IMR-90 (cell line): ENCODE measurements around the gene AAGAB. TPM values are rescaled to one million over a fixed set of nuclear protein-coding genes. Genes with fewer than 3 reads are reported as not detected.
"Not testable (repeated sequence)": the region's sequence is repeated elsewhere in the genome, so short reads cannot be mapped to it uniquely, and the experiment has no call there.

Experiments
- ATAC-seq: fragments of 200-7000 bp; cut with Tn5 transposase; 2 replicates; pipeline ENCODE4 v1.9.1; 2020; ENCODE audit warnings: low read depth, mild to moderate bottlenecking, moderate library complexity
- BruUV-seq: library from RNA; stranded (reverse); fragments of 400-500 nt; replicated peaks from 2 replicates; lab custom pipeline; 2021; lab: Mats Ljungman, UMichigan
- CTCF ChIA-PET: fragments of 300-600 bp; formaldehyde crosslinking; extraction: SDS; loops from one replicate; lab custom pipeline; 2021; ENCODE audit warnings: antibody characterized with exemption; lab: Yijun Ruan, JAX
- POLR2A ChIA-PET: fragments of 300-600 bp; sonication (Branson Sonifier 250); formaldehyde crosslinking; loops from one replicate; lab custom pipeline; 2022; ENCODE audit warnings: antibody characterized with exemption; ENCODE audit not compliant: unreplicated experiment; lab: Charles Lee
- DNase-seq: peaks from one replicate; pipeline ENCODE4 v3.0.0; 2013
- H2AFZ ChIP-seq: replicated peaks from 2 replicates; pipeline ENCODE3; 2013; ENCODE audit warnings: low read length, mild to moderate bottlenecking; ENCODE audit not compliant: poor library complexity
- H2AK5ac ChIP-seq: 2 replicates; pipeline ENCODE4 v1.6.1; 2013; ENCODE audit warnings: low read depth, low read length, inconsistent platforms
- H2AK9ac ChIP-seq: replicated peaks from 2 replicates; pipeline ENCODE3; 2013; ENCODE audit warnings: mild to moderate bottlenecking, low read depth, low read length, moderate library complexity; ENCODE audit not compliant: poor library complexity
- H2BK120ac ChIP-seq: 2 replicates; pipeline ENCODE4 v1.6.1; 2013; ENCODE audit warnings: low read depth, low read length, inconsistent platforms
- H2BK15ac ChIP-seq: 3 replicates; pipeline ENCODE4 v1.6.1; 2013; ENCODE audit warnings: low read depth, low read length, inconsistent platforms
- H2BK20ac ChIP-seq: 2 replicates; pipeline ENCODE4 v1.6.1; 2013; ENCODE audit warnings: low read depth, mild to moderate bottlenecking, inconsistent platforms, low read length, moderate library complexity
- H2BK5ac ChIP-seq: 2 replicates; pipeline ENCODE4 v1.6.1; 2013; ENCODE audit warnings: mild to moderate bottlenecking, low read depth, low read length, inconsistent platforms; ENCODE audit not compliant: poor library complexity, severe bottlenecking
- H3K14ac ChIP-seq: replicated peaks from 2 replicates; pipeline ENCODE4 v1.6.1; 2013; ENCODE audit warnings: low read depth, low read length, inconsistent platforms
- H3K18ac ChIP-seq: 2 replicates; pipeline ENCODE4 v1.6.1; 2013; ENCODE audit warnings: low read depth, low read length, control low read depth
- H3K23ac ChIP-seq: 2 replicates; pipeline ENCODE4 v1.6.1; 2013; ENCODE audit warnings: low read depth, low read length, inconsistent platforms
- H3K27ac ChIP-seq: 2 replicates; pipeline ENCODE4 v1.5.1; 2013; ENCODE audit warnings: mild to moderate bottlenecking, control low read depth, low read length; ENCODE audit not compliant: insufficient read depth
- H3K27me3 ChIP-seq: 2 replicates; pipeline ENCODE4 v1.6.1; 2013; ENCODE audit warnings: low read length; ENCODE audit not compliant: control insufficient read depth, insufficient read depth
- H3K36me3 ChIP-seq: 2 replicates; pipeline ENCODE4 v1.6.1; 2013; ENCODE audit warnings: low read length, mixed read lengths; ENCODE audit not compliant: control insufficient read depth, insufficient read depth
- H3K4ac ChIP-seq: 2 replicates; pipeline ENCODE4 v1.6.1; 2013; ENCODE audit warnings: low read depth, low read length, inconsistent platforms
- H3K4me1 ChIP-seq: 2 replicates; pipeline ENCODE4 v1.6.1; 2013; ENCODE audit warnings: low read length, mixed read lengths; ENCODE audit not compliant: control insufficient read depth, insufficient read depth
- H3K4me2 ChIP-seq: 2 replicates; pipeline ENCODE4 v1.6.1; 2013; ENCODE audit warnings: low read depth, mild to moderate bottlenecking, control low read depth, low read length, moderate library complexity
- H3K4me3 ChIP-seq: 2 replicates; pipeline ENCODE4 v1.5.1; 2013; ENCODE audit warnings: low read depth, mild to moderate bottlenecking, control low read depth, low read length, moderate library complexity; ENCODE audit not compliant: insufficient read depth
- H3K56ac ChIP-seq: 2 replicates; pipeline ENCODE4 v1.6.1; 2013; ENCODE audit warnings: low read length, inconsistent platforms; ENCODE audit not compliant: insufficient read depth; ENCODE audit errors: extremely low read depth
- H3K79me1 ChIP-seq, 2 experiments: 2 replicates each; pipeline ENCODE4 v1.6.1; 2013; ENCODE audit warnings: low read length in 2 of 2, inconsistent platforms in 1 of 2, low read depth in 1 of 2
- H3K9ac ChIP-seq: 2 replicates; pipeline ENCODE4 v1.6.1; 2013; ENCODE audit warnings: low read depth, low read length, control low read depth
- H3K9me1 ChIP-seq: 2 replicates; pipeline ENCODE4 v1.6.1; 2013; ENCODE audit warnings: low read length, inconsistent platforms; ENCODE audit not compliant: insufficient read depth
- H3K9me3 ChIP-seq: 2 replicates; pipeline ENCODE4 v1.6.1; 2013; ENCODE audit warnings: low read length; ENCODE audit not compliant: control insufficient read depth, insufficient read depth
- H4K20me1 ChIP-seq: 2 replicates; pipeline ENCODE4 v1.6.1; 2013; ENCODE audit warnings: low read length, inconsistent platforms; ENCODE audit not compliant: insufficient read depth
- H4K5ac ChIP-seq: 2 replicates; pipeline ENCODE4 v1.6.1; 2013; ENCODE audit warnings: mild to moderate bottlenecking, low read depth, low read length, control low read depth
- H4K8ac ChIP-seq, 2 experiments: 2 replicates each; pipeline ENCODE4 v1.6.1; 2013; ENCODE audit warnings: low read depth in 2 of 2, low read length in 2 of 2, control low read depth in 1 of 2, inconsistent platforms in 1 of 2
- H4K91ac ChIP-seq: 2 replicates; pipeline ENCODE4 v1.6.1; 2013; ENCODE audit warnings: low read depth, low read length, inconsistent platforms; ENCODE audit not compliant: insufficient read depth
- CEBPB ChIP-seq: IDR thresholded peaks from 2 replicates; pipeline ENCODE4 v1.6.1; 2012; ENCODE audit warnings: low read depth, low read length, improper control_type of control experiment
- MXI1 ChIP-seq: IDR thresholded peaks from 2 replicates; pipeline ENCODE4 v1.6.1; 2012; ENCODE audit warnings: low read depth, mild to moderate bottlenecking, low read length, moderate library complexity, borderline replicate concordance
- WGBS, 2 experiments: methylation state at CpG; one replicate each; pipeline versions ENCODE4 v1.1.5 to v1.1.7; 2013; ENCODE audit warnings: missing lambda C conversion rate in 2 of 2; ENCODE audit not compliant: insufficient read length in 1 of 2; ENCODE audit errors: extremely low coverage in 2 of 2; 5-methylcytosine and 5-hydroxymethylcytosine counted together
- dilution Hi-C: fragments of 300-500 bp; cut with HindIII; formaldehyde crosslinking; loops from one replicate; pipeline ENCODE4 v1.14.3; 2018; ENCODE audit warnings: low sequenced_read_pairs; ENCODE audit not compliant: unreplicated experiment
- in situ Hi-C: fragments of 300-500 bp; cut with MboI; formaldehyde crosslinking; loops from 3 replicates; pipeline ENCODE4 v1.14.3; 2019; ENCODE audit warnings: low sequenced_read_pairs, inconsistent platforms, mixed read lengths
- intact Hi-C: fragments of 100-400 bp; cut with micrococcal nuclease; formaldehyde crosslinking; loops from 2 replicates; pipeline ENCODE4 v1.10.0; 2022
- polyA plus RNA-seq, 3 experiments: library from polyadenylated mRNA; depleted of rRNA; stranded (reverse); fragments of >200 nt; gene quantifications; 2 replicates each; pipeline ENCODE4 v1.2.3, GENCODE V29; 2012; ENCODE audit warnings: low replicate concordance in 1 of 3
- total RNA-seq: library from RNA; depleted of rRNA; stranded (reverse); fragments of >200 nt; gene quantifications from 2 replicates; pipeline ENCODE4 v1.2.3, GENCODE V29; 2012

Gene AAGAB
- total and polyA plus RNA-seq, 2 of the 4 experiments (the other 2 are of a cell fraction): 26.1 to 69.7 TPM

GRCh38 chr15:67259379-67259778 lies 4.9 kb upstream of the AAGAB start:
- Histone ChIP-seq H2BK5ac (no peak overlapping the region), H2BK120ac (no peak overlapping the region), H3K18ac (no peak overlapping the region), H3K9me3 (no peaks in the 10 kb centered on the region), H4K20me1 (no peaks in the 10 kb centered on the region), H2AK5ac (no peak overlapping the region), H3K9ac (no peak overlapping the region), H3K56ac (no peak overlapping the region), H2AK9ac (no peak overlapping the region), H2BK20ac (no peak overlapping the region), H2AFZ (no peak overlapping the region), H2BK15ac (no peak overlapping the region), H3K27me3 (no peaks in the 10 kb centered on the region), H3K4ac (no peak overlapping the region), H3K23ac (no peak overlapping the region), H3K4me2 (no peak overlapping the region), H3K4me3 (no peak overlapping the region), H3K9me1 (no peaks in the 10 kb centered on the region), H3K4me1 (no peaks in the 10 kb centered on the region), H3K36me3 (no peaks in the 10 kb centered on the region), H3K27ac (no peak overlapping the region), H4K8ac (no peak overlapping the region), H4K91ac (no peak overlapping the region), H3K14ac (no peak overlapping the region), H3K79me1 (no peaks in the 10 kb centered on the region), H4K5ac (no peak overlapping the region)
- BruUV-seq: no TSS peak
- in situ Hi-C loops: no loop called here
- no peak for ATAC-seq
- ChIA-PET CTCF (no interaction called here), POLR2A (no interaction called here)
- intact Hi-C loops: no loop called here
- DNase-seq: no peak
- no peak for TF ChIP-seq MXI1
- TF ChIP-seq CEBPB: peak; percentile 24; the same call in 1 of the 2 replicates
- dilution Hi-C loops: no loop called here

- dilution Hi-C loops: not testable (repeated sequence)
Measured at GRCh38 chr15:67258412-67258811, 4.0 kb upstream of the AAGAB start.

More at GRCh38 chr15:67258412-67258811, 4.0 kb upstream of the AAGAB start:
- POLR2A ChIA-PET, H3K18ac ChIP-seq, H3K36me3 ChIP-seq, H2BK20ac ChIP-seq, H2BK5ac ChIP-seq, H3K9ac ChIP-seq, CTCF ChIA-PET, H4K5ac ChIP-seq, ATAC-seq, H2AK9ac ChIP-seq, BruUV-seq, H4K8ac ChIP-seq, H3K79me1 ChIP-seq, intact Hi-C loops, H3K23ac ChIP-seq, H3K27ac ChIP-seq, H2AK5ac ChIP-seq, H3K4me3 ChIP-seq, H2AFZ ChIP-seq, H3K9me1 ChIP-seq, DNase-seq, H3K4me2 ChIP-seq, H3K27me3 ChIP-seq, H4K91ac ChIP-seq, H2BK120ac ChIP-seq, H3K4me1 ChIP-seq, H2BK15ac ChIP-seq, H4K20me1 ChIP-seq, H3K4ac ChIP-seq, in situ Hi-C loops, H3K9me3 ChIP-seq, H3K14ac ChIP-seq, H3K56ac ChIP-seq: not testable (repeated sequence)
- no CpG with 5 or more reads among the region's 3 CpGs for WGBS, 2 experiments
